ENCODE results near the gene LIPC.

DNA sequence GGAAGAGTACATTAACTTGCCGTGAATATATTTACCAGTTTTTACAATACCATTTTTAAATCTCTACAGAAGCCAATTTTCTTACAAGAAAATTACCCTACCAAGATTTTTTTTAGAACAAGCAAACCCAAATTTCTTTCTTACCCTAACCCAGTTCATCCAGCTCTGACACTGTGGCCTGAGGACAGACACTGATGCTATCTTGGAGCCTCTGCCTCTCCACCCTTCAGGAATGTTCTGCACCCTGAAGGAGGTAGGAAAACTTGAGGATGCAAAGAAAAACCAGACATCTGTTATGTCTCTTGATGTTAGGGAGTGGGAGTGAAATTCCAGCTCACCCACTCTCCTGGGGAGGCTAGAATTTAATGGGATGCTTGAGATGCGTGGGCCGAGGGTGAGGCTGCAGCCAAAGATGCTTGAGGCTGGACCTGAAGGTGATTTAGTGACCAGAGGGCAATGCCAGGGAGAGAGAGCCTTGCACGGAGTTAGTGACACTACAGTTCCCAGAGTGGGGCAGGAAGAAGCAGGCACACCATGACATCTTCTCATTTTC is 69.9 kb downstream of the LIPC start:
- TF ChIP-seq, protein P1, sequence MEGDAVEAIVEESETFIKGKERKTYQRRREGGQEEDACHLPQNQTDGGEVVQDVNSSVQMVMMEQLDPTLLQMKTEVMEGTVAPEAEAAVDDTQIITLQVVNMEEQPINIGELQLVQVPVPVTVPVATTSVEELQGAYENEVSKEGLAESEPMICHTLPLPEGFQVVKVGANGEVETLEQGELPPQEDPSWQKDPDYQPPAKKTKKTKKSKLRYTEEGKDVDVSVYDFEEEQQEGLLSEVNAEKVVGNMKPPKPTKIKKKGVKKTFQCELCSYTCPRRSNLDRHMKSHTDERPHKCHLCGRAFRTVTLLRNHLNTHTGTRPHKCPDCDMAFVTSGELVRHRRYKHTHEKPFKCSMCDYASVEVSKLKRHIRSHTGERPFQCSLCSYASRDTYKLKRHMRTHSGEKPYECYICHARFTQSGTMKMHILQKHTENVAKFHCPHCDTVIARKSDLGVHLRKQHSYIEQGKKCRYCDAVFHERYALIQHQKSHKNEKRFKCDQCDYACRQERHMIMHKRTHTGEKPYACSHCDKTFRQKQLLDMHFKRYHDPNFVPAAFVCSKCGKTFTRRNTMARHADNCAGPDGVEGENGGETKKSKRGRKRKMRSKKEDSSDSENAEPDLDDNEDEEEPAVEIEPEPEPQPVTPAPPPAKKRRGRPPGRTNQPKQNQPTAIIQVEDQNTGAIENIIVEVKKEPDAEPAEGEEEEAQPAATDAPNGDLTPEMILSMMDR (IDR thresholded peaks at IDR 0.05; ENCODE audit: extremely low read depth in 1 of 2, insufficient read depth in 1 of 2, low read depth in 1 of 2, low read length in 2 of 2), result no peak
- TF ChIP-seq EZH2 (IDR thresholded peaks at IDR 0.05; ENCODE audit: borderline replicate concordance, low read depth, low read length, severe bottlenecking), result no peak
- TF ChIP-seq, protein P2, sequence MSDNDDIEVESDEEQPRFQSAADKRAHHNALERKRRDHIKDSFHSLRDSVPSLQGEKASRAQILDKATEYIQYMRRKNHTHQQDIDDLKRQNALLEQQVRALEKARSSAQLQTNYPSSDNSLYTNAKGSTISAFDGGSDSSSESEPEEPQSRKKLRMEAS (IDR thresholded peaks at IDR 0.05; ENCODE audit: insufficient read depth, insufficient read length), result no peak

Data from endothelial cell of umbilical vein (primary cell).